Measurements from ENCODE around the gene RNASE8. TPM values are rescaled to one million over a fixed set of nuclear protein-coding genes. Genes with fewer than 3 reads are reported as not detected.
A peak's percentile ranks its signal among the peaks of the same experiment; 100 is the strongest.
"Not testable (repeated sequence)": the region's sequence is repeated elsewhere in the genome, so short reads cannot be mapped to it uniquely, and the experiment has no call there.

Gene RNASE8, protein sequence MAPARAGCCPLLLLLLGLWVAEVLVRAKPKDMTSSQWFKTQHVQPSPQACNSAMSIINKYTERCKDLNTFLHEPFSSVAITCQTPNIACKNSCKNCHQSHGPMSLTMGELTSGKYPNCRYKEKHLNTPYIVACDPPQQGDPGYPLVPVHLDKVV
- not detected for total RNA-seq

DNA sequence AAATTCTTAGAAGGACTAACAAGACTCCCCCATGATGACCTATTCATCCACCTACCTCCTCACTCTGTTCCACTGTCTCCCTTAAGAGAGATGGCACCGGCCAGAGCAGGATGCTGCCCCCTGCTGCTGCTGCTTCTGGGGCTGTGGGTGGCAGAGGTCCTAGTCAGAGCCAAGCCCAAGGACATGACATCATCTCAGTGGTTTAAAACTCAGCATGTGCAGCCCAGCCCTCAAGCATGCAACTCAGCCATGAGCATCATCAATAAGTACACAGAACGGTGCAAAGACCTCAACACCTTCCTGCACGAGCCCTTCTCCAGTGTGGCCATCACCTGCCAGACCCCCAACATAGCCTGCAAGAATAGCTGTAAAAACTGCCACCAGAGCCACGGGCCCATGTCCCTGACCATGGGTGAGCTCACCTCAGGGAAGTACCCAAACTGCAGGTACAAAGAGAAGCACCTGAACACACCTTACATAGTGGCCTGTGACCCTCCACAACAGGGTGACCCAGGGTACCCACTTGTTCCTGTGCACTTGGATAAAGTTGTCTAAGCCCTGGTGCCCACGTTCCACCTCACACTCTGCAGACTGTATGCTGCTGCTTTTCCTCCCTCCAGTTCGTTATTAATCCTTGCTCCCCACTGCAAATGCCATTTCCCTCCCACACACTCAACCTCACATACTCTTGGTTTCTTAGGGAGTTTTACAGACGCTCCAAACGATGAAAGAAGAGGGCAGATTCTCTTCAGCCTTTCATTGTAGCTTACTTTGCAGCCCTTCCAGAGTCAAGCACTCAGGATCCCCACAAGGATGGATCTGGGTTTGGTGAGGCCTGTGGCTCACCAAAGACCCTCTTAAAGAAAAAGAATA lies at the start of gene RNASE8:
RNASE8 (plus strand) TSS at position 20 of the 873 bp plus-strand sequence; CDS start at position 91, 71 bp downstream.
- Histone ChIP-seq H3K27ac (no peak within 1 kb of the TSS), H3K4me3 (no peak within 1 kb of the TSS), H3K36me3 (no peaks in the 10 kb centered on the region), H3K4me1 (replicated peaks) (no peaks in the 10 kb centered on the region), H3K9me3 (no peaks in the 10 kb centered on the region), H3K27me3 (replicated peaks; ENCODE audit: insufficient read depth) (no peaks in the 10 kb centered on the region)
- intact Hi-C loops (cut with DNase I), result no loop called here
- TF ChIP-seq, protein P1, sequence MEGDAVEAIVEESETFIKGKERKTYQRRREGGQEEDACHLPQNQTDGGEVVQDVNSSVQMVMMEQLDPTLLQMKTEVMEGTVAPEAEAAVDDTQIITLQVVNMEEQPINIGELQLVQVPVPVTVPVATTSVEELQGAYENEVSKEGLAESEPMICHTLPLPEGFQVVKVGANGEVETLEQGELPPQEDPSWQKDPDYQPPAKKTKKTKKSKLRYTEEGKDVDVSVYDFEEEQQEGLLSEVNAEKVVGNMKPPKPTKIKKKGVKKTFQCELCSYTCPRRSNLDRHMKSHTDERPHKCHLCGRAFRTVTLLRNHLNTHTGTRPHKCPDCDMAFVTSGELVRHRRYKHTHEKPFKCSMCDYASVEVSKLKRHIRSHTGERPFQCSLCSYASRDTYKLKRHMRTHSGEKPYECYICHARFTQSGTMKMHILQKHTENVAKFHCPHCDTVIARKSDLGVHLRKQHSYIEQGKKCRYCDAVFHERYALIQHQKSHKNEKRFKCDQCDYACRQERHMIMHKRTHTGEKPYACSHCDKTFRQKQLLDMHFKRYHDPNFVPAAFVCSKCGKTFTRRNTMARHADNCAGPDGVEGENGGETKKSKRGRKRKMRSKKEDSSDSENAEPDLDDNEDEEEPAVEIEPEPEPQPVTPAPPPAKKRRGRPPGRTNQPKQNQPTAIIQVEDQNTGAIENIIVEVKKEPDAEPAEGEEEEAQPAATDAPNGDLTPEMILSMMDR (IDR thresholded peaks at IDR 0.05), result no peak
- no peak for TF ChIP-seq POLR2A (IDR thresholded peaks at IDR 0.05)
- TF ChIP-seq POLR2AphosphoS5 (IDR thresholded peaks at IDR 0.05), result no peak
- DNase-seq (ENCODE audit: low spot score), result no peak
- WGBS, result 64% methylated on average over 8 of the region's 8 CpGs

DNA sequence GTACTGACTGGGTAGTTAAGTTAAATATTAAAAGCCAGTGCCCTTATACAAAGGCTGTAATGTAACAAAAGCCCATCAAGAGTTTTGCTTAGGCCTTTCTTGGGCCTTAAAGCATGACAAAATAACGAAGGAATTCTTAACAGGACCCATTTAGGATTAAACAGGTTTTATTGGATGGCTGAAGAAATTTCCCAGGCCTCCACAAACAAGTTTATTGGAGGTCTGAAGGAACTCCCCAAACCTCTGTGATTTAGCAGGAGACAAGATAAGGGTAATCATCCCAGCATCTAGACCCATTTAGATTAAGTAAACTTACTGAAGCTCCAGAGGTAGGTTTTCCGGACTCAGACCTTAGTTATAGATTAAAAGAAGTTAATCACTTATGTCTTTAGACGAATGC lies 47.9 kb upstream of the RNASE8 start:
- DNase-seq (ENCODE audit: low spot score); H3K27me3 ChIP-seq (replicated peaks; ENCODE audit: insufficient read depth); H3K4me3 ChIP-seq; intact Hi-C loops (cut with DNase I); H3K4me1 ChIP-seq (replicated peaks); H3K36me3 ChIP-seq; H3K27ac ChIP-seq; H3K9me3 ChIP-seq: not testable (repeated sequence)
- WGBS, result 35% methylated on average over 3 of the region's 3 CpGs

DNA sequence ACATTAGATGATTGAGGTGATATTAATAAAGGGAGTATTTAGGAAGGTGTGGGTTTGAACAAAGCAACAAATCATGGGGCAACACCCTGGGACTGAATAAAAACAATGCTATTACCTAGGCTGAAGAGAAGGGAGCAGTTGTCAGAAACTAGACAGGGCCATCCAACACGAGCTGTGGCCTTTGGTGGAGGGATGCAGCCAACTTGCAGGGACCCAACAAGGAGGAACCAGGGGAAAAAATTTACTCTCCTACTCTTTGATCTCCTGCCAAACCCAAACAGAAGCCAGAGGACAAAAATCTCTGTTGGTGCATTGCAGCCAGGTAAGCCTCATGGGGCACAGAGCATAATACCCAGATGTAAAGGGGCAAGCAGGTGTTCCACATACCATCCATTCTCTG lies 46.5 kb upstream of the RNASE8 start:
- Histone ChIP-seq H3K4me1 (replicated peaks) (no peaks in the 10 kb centered on the region), H3K9me3 (no peaks in the 10 kb centered on the region), H3K36me3 (no peaks in the 10 kb centered on the region), H3K4me3 (no peak overlapping the region), H3K27me3 (replicated peaks; ENCODE audit: insufficient read depth) (no peaks in the 10 kb centered on the region), H3K27ac (no peak overlapping the region)
- TF ChIP-seq, protein P1 (IDR thresholded peaks at IDR 0.05), result no peak
- no peak for DNase-seq (ENCODE audit: low spot score)
- intact Hi-C loops (cut with DNase I), result no loop called here
- 39% methylated on average over 1 of the region's 1 CpG for WGBS

DNA sequence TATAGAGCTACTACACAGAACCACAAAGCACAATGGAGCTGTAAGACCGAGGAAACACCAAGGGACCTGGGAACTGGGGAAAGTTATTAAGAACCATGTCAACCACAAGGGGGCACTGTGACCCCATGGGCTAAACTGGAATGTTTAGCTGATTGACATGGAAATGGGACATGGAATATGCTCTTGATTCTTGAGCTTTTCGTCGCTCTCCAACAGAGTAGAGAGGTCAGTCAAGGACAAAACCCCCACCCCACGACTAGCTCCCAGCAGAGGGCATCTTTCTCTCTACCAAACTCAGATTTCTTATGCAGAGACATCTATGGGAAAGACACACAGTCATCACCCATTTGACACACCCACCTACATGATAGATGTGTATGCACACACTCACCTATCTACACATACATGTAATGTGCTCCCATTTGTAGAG lies 42.8 kb upstream of the RNASE8 start:
- 0% methylated on average over 4 of the region's 4 CpGs for WGBS
- DNase-seq (ENCODE audit: low spot score), result peak; percentile 87
- no peak overlapping the region for H3K4me3 ChIP-seq
- intact Hi-C loops (cut with DNase I), result loop anchor here (2.0 to 5.0 kb wide), 2 partner anchors 26 to 78 kb away; no protein-coding TSS in a partner anchor
- H3K9me3 ChIP-seq, result no peaks in the 10 kb centered on the region
- H3K36me3 ChIP-seq, result peaks cover 0 to 5% of the 10 kb centered on the region in 2 donors
- H3K4me1 ChIP-seq (replicated peaks), result no peaks in the 10 kb centered on the region
- TF ChIP-seq POLR2A (IDR thresholded peaks at IDR 0.05) (no peak), POLR2AphosphoS5 (IDR thresholded peaks at IDR 0.05) (peak; percentile 87)
- TF ChIP-seq, protein P1 (IDR thresholded peaks at IDR 0.05), result peak; percentile 91 to 100 (median 94)
- H3K27ac ChIP-seq, result no peak overlapping the region
- H3K27me3 ChIP-seq (replicated peaks; ENCODE audit: insufficient read depth), result no peaks in the 10 kb centered on the region

DNA sequence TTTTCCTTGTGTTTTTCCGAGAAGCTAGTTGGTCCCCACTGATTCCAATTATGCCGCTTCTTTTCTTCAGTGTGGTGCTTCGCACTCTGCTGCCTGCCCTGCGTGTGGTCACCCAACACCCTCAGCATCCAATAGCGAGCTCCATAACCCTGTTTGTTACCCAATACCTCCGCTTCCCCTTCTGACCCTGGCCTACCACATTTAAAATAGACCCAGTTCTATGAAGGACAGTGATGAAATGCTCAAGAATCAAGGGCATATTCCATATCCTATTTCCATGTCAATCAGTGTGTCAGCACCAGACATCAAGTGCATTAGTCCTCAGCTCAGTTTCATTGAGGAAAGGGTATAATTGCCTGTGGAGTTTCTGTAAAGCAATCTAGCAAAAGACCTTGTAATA lies 42.3 kb upstream of the RNASE8 start:
- no peak for DNase-seq (ENCODE audit: low spot score)
- H3K4me3 ChIP-seq, result no peak overlapping the region
- 78% methylated on average over 6 of the region's 6 CpGs for WGBS
- no peaks in the 10 kb centered on the region for H3K9me3 ChIP-seq
- intact Hi-C loops (cut with DNase I), result loop anchor here (2.0 to 5.0 kb wide), 2 partner anchors 25 to 77 kb away; no protein-coding TSS in a partner anchor
- TF ChIP-seq POLR2A (IDR thresholded peaks at IDR 0.05) (no peak), POLR2AphosphoS5 (IDR thresholded peaks at IDR 0.05) (no peak)
- TF ChIP-seq, protein P1 (IDR thresholded peaks at IDR 0.05), result no peak
- H3K27me3 ChIP-seq (replicated peaks; ENCODE audit: insufficient read depth), result no peaks in the 10 kb centered on the region
- no peaks in the 10 kb centered on the region for H3K4me1 ChIP-seq (replicated peaks)
- H3K36me3 ChIP-seq, result peaks cover 0 to 5% of the 10 kb centered on the region in 2 donors
- no peak overlapping the region for H3K27ac ChIP-seq

Data from prostate gland (tissue), 2 donors.